A549 (cell line): ENCODE results near the gene DSCAML1. TPM values are rescaled to one million over a fixed set of nuclear protein-coding genes. Genes with fewer than 3 reads are reported as not detected.

Experiments used
- ATAC-seq, 2 experiments: fragments of 200-7000 bp in 1 of 2; fragments of >200 bp in 1 of 2; cut with Nextera tagmentation in 1 of 2; cut with Tn5 transposase in 1 of 2; 3 replicates each; pipeline versions ENCODE4 v1.8.0 to v1.9.1; 2018 to 2020; ENCODE audit warnings: mild to moderate bottlenecking in 1 of 2, moderate library complexity in 1 of 2
- CTCF ChIA-PET: fragments of 300-600 bp; sonication (Branson Sonifier 250); formaldehyde crosslinking; extraction: SDS; loops from one replicate; lab custom pipeline; 2021; ENCODE audit warnings: antibody characterized with exemption, inconsistent platforms; lab: Yijun Ruan, JAX
- POLR2A ChIA-PET: fragments of 350-600 bp; formaldehyde crosslinking; extraction: SDS; loops from one replicate; lab custom pipeline; 2021; ENCODE audit warnings: antibody characterized with exemption, inconsistent platforms; lab: Yijun Ruan, JAX
- DNase-seq, 2 experiments: peaks; one replicate each; pipeline versions ENCODE4 v3.0.0 to v3.0.0-alpha.2; 2011 to 2016; ENCODE audit warnings: low read depth in 1 of 2, low spot score in 1 of 2
- FAIRE-seq: peaks from 2 replicates; lab custom pipeline; 2011; peaks lifted over from hg19 to GRCh38; lab: Jason Lieb, UNC
- H3K27ac ChIP-seq, 2 experiments: fragments of >200 bp; sonication (Bioruptor Twin); formaldehyde crosslinking; 3 replicates each; pipeline ENCODE4 v1.5.1; 2016 to 2017
- H3K4me1 ChIP-seq: fragments of >200 bp; sonication (Bioruptor Twin); formaldehyde crosslinking; 3 replicates; pipeline ENCODE4 v1.6.1; 2016
- H3K4me2 ChIP-seq: fragments of >200 bp; sonication (Bioruptor Twin); formaldehyde crosslinking; 3 replicates; pipeline ENCODE4 v1.6.1; 2016
- H3K4me3 ChIP-seq: fragments of >200 bp; sonication (Bioruptor Twin); formaldehyde crosslinking; 3 replicates; pipeline ENCODE4 v1.5.1; 2016
- H3K9me3 ChIP-seq: fragments of >200 bp; sonication (Bioruptor Twin); formaldehyde crosslinking; 3 replicates; pipeline ENCODE4 v1.6.1; 2016
- CBX8 ChIP-seq: fragments of 200-600 bp; sonication (generic); IDR thresholded peaks from 2 replicates; pipeline ENCODE4 v1.6.1; 2016
- HOXB13 ChIP-seq: fragments of 250-450 bp; sonication (Bioruptor Pico); IDR thresholded peaks from 2 replicates; pipeline ENCODE4 v1.5.0; 2020; ENCODE audit warnings: low read depth, mild to moderate bottlenecking, moderate library complexity
- HOXB5 ChIP-seq: fragments of 250-450 bp; sonication (Bioruptor Pico); IDR thresholded peaks from 2 replicates; pipeline ENCODE4 v1.5.0; 2020; ENCODE audit warnings: mild to moderate bottlenecking, moderate library complexity
- NFE2L2 ChIP-seq: fragments of 150-350 bp; conservative IDR thresholded peaks from 2 replicates; pipeline ENCODE4 v1.6.1; 2014; ENCODE audit warnings: low read length
- NR3C1 ChIP-seq: fragments of >200 bp; sonication (Bioruptor Twin); formaldehyde crosslinking; IDR thresholded peaks from 3 replicates; pipeline ENCODE4 v1.6.1; 2017
- RCOR1 ChIP-seq: fragments of 150-350 bp; IDR thresholded peaks from 2 replicates; pipeline ENCODE4 v1.6.1; 2014; ENCODE audit warnings: antibody characterized with exemption, low read length, low read depth
- SMC3 ChIP-seq: fragments of >200 bp; sonication (Bioruptor Twin); formaldehyde crosslinking; IDR thresholded peaks from 3 replicates; pipeline ENCODE4 v1.6.1; 2018; ENCODE audit warnings: inconsistent platforms
- TFCP2L1 ChIP-seq: fragments of 250-450 bp; sonication (Bioruptor Pico); IDR thresholded peaks from 2 replicates; pipeline ENCODE4 v1.5.0; 2021; ENCODE audit warnings: mild to moderate bottlenecking
- TP53 ChIP-seq: fragments of 250-450 bp; sonication (Bioruptor Pico); IDR thresholded peaks from 2 replicates; pipeline ENCODE4 v1.5.0; 2021; ENCODE audit warnings: mild to moderate bottlenecking, moderate library complexity
- ZFP36 ChIP-seq: fragments of 450-650 bp; IDR thresholded peaks from 2 replicates; pipeline ENCODE4 v1.6.1; 2014; ENCODE audit warnings: borderline replicate concordance; ENCODE audit not compliant: partially characterized antibody
- WGBS: methylation state at CpG from one replicate; pipeline ENCODE4 v1.1.6; 2017; ENCODE audit errors: missing lambda C conversion rate; 5-methylcytosine and 5-hydroxymethylcytosine counted together
- polyA plus RNA-seq, 4 experiments: library from polyadenylated mRNA; depleted of rRNA in 3 of 4; stranded (reverse); fragments of >200 nt; fragmentation: RNase III in 1 of 4; extraction: RNeasy Plus Mini Kit Qiagen cat#74134 plus additional on column Dnase treatment in 1 of 4; gene quantifications; 2 replicates in 3 of 4; 3 replicates in 1 of 4; pipeline ENCODE4 v1.2.3, GENCODE V29; 2011 to 2017
- TF ChIP-seq, protein P1 (sequence below): IDR thresholded peaks from 2 replicates; pipeline ENCODE4 v1.6.1; 2012
- TF ChIP-seq, protein P2 (sequence below): IDR thresholded peaks from 2 replicates; pipeline ENCODE4 v1.6.1; 2012; ENCODE audit warnings: low read depth, borderline replicate concordance
- TF ChIP-seq, protein P3 (sequence below): fragments of >200 bp; sonication (Bioruptor Twin); formaldehyde crosslinking; IDR thresholded peaks from 3 replicates; pipeline ENCODE4 v1.5.1; 2016
- TF ChIP-seq, protein P4 (sequence below): fragments of 250-450 bp; sonication (Bioruptor Pico); IDR thresholded peaks from 2 replicates; pipeline ENCODE4 v1.5.0; 2021; ENCODE audit warnings: mild to moderate bottlenecking, moderate library complexity, borderline replicate concordance
- TF ChIP-seq, protein P5 (sequence below): fragments of >200 bp; sonication (Bioruptor Twin); formaldehyde crosslinking; IDR thresholded peaks from 3 replicates; pipeline ENCODE4 v1.6.1; 2016

The DSCAML1 gene
- polyA plus RNA-seq, 2 of the 4 experiments (the other 2 are of a cell fraction) = 0.12 to 0.31 TPM

DNA sequence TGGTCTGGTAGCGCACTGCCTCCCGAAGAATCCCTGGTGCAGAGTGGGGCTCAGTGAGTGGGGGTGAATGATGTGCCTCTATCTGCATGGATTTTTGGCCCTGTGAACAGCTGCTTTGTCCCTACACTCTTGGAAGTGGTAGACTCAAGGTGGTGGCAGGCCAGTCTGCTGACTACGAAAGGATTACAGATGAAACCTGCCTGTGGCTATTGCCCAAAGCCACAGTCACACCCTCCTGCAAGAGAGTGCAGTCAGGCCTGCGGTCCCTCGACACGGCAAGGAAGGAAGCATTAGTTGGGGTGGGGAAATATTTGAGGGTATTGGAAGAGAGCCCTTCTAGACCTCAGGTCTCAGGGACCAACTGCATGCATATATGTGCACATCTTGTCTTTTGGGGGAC is 63.7 kb downstream of the DSCAML1 start:
- CTCF ChIA-PET = no interaction called here
- DNase-seq (no peak), FAIRE-seq (no peak), ATAC-seq (no peak)
- no peak overlapping the region for H3K4me2 ChIP-seq
- 79% methylated on average over 3 of the region's 6 CpGs for WGBS
- H3K9me3 ChIP-seq = no peaks in the 10 kb centered on the region
- no peaks in the 10 kb centered on the region for H3K4me1 ChIP-seq
- POLR2A ChIA-PET = no interaction called here
- H3K27ac ChIP-seq = no peak overlapping the region
- H3K4me3 ChIP-seq = no peak overlapping the region
- TF ChIP-seq TFCP2L1 (CRISPR knock-in tag) (no peak), HOXB5 (CRISPR knock-in tag) (no peak), NFE2L2 (no peak), CBX8 (no peak), SMC3 (no peak), RCOR1 (no peak), HOXB13 (CRISPR knock-in tag) (no peak), NR3C1 (no peak)
- TF ChIP-seq, protein P1, sequence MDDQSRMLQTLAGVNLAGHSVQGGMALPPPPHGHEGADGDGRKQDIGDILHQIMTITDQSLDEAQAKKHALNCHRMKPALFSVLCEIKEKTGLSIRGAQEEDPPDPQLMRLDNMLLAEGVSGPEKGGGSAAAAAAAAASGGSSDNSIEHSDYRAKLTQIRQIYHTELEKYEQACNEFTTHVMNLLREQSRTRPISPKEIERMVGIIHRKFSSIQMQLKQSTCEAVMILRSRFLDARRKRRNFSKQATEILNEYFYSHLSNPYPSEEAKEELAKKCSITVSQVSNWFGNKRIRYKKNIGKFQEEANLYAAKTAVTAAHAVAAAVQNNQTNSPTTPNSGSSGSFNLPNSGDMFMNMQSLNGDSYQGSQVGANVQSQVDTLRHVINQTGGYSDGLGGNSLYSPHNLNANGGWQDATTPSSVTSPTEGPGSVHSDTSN = no peak
- TF ChIP-seq, protein P2, sequence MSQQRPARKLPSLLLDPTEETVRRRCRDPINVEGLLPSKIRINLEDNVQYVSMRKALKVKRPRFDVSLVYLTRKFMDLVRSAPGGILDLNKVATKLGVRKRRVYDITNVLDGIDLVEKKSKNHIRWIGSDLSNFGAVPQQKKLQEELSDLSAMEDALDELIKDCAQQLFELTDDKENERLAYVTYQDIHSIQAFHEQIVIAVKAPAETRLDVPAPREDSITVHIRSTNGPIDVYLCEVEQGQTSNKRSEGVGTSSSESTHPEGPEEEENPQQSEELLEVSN = no peak
- TF ChIP-seq, protein P3, sequence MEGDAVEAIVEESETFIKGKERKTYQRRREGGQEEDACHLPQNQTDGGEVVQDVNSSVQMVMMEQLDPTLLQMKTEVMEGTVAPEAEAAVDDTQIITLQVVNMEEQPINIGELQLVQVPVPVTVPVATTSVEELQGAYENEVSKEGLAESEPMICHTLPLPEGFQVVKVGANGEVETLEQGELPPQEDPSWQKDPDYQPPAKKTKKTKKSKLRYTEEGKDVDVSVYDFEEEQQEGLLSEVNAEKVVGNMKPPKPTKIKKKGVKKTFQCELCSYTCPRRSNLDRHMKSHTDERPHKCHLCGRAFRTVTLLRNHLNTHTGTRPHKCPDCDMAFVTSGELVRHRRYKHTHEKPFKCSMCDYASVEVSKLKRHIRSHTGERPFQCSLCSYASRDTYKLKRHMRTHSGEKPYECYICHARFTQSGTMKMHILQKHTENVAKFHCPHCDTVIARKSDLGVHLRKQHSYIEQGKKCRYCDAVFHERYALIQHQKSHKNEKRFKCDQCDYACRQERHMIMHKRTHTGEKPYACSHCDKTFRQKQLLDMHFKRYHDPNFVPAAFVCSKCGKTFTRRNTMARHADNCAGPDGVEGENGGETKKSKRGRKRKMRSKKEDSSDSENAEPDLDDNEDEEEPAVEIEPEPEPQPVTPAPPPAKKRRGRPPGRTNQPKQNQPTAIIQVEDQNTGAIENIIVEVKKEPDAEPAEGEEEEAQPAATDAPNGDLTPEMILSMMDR = no peak
- TF ChIP-seq, protein P4, sequence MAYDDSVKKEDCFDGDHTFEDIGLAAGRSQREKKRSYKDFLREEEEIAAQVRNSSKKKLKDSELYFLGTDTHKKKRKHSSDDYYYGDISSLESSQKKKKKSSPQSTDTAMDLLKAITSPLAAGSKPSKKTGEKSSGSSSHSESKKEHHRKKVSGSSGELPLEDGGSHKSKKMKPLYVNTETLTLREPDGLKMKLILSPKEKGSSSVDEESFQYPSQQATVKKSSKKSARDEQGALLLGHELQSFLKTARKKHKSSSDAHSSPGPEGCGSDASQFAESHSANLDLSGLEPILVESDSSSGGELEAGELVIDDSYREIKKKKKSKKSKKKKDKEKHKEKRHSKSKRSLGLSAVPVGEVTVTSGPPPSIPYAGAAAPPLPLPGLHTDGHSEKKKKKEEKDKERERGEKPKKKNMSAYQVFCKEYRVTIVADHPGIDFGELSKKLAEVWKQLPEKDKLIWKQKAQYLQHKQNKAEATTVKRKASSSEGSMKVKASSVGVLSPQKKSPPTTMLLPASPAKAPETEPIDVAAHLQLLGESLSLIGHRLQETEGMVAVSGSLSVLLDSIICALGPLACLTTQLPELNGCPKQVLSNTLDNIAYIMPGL (CRISPR knock-in tag) = no peak
- TF ChIP-seq, protein P5, sequence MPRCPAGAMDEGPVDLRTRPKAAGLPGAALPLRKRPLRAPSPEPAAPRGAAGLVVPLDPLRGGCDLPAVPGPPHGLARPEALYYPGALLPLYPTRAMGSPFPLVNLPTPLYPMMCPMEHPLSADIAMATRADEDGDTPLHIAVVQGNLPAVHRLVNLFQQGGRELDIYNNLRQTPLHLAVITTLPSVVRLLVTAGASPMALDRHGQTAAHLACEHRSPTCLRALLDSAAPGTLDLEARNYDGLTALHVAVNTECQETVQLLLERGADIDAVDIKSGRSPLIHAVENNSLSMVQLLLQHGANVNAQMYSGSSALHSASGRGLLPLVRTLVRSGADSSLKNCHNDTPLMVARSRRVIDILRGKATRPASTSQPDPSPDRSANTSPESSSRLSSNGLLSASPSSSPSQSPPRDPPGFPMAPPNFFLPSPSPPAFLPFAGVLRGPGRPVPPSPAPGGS = no peak

DNA sequence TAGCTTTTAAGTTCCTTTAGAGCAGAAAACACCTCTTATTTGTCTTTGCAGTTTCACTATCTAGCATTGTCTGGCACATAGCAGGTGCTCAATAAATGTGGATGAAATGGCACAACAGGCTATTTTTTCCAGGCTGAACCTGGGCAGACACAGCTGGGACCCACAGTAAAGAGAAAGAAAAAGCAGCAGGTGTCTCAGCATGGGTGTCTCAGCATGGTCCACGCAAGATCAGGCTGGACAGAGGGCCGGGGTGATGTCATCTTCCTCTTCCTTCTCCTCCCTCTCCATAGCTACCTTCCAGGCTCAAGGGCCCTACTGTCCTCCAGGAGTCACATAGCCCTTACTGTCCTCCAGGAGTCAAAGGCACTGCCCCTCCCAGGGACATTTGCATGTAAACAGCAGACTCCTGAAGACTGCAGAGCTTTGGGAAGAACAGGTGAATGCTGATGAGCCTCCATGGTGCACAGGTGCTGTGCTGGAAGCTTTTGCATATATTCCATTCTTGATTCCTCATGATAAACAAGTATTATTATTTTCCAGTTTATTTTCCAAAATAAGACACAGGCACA is 65.2 kb downstream of the DSCAML1 start:
- ChIA-PET CTCF (interaction anchor here (0.8 kb wide), 1 partner anchor 86 kb away, joined by 3 read pairs; no protein-coding TSS in a partner anchor), POLR2A (no interaction called here)
- no peak overlapping the region for H3K27ac ChIP-seq
- H3K9me3 ChIP-seq = no peaks in the 10 kb centered on the region
- no peak for FAIRE-seq
- DNase-seq = no peak
- H3K4me3 ChIP-seq = no peak overlapping the region
- no peak for ATAC-seq
- no peak for TF ChIP-seq TP53 (CRISPR knock-in tag)
- TF ChIP-seq, protein P3 = no peak
- TF ChIP-seq ZFP36 = no peak
- no peaks in the 10 kb centered on the region for H3K4me1 ChIP-seq
- 79% methylated on average over 2 of the region's 2 CpGs for WGBS
- no peak overlapping the region for H3K4me2 ChIP-seq
